Bone marrow (tissue), 2 donors: ENCODE results near the gene CCDC71.
A peak's percentile ranks its signal among the peaks of the same experiment; 100 is the strongest.

Source experiments
- DNase-seq, 2 donors: peaks; one replicate each; lab custom pipeline; 2025; lab: John Stamatoyannopoulos, UW

CCDC71 gene

GRCh38 chr3:49165771-49166751, at the start of gene CCDC71:
Gene CCDC71 (minus strand): TSS chr3:49166331. CDS start chr3:49164208, 2,123 bp downstream.
- peak; percentile 38 to 51 for DNase-seq

- no peak for DNase-seq
Observed at GRCh38 chr3:49213998-49214397, 47.9 kb upstream of the CCDC71 start.

- no peak for DNase-seq
Observed at GRCh38 chr3:49213541-49213943, 47.4 kb upstream of the CCDC71 start.

- no peak for DNase-seq
Observed at GRCh38 chr3:49199900-49200281, 33.8 kb upstream of the CCDC71 start.

- DNase-seq = no peak
Observed at GRCh38 chr3:49199239-49199899, 33.2 kb upstream of the CCDC71 start.

- DNase-seq = no peak
Observed at GRCh38 chr3:49198611-49199230, 32.6 kb upstream of the CCDC71 start.

GRCh38 chr3:49198161-49198560, 32.0 kb upstream of the CCDC71 start:
- DNase-seq = no peak

- no peak for DNase-seq
Observed at GRCh38 chr3:49191741-49192140, 25.6 kb upstream of the CCDC71 start.

GRCh38 chr3:49183873-49184272, 17.7 kb upstream of the CCDC71 start:
- DNase-seq = no peak

GRCh38 chr3:49182682-49183081, 16.6 kb upstream of the CCDC71 start:
- no peak for DNase-seq

- no peak for DNase-seq
Observed at GRCh38 chr3:49181351-49181750, 15.2 kb upstream of the CCDC71 start.

- no peak for DNase-seq
Observed at GRCh38 chr3:49180116-49180515, 14.0 kb upstream of the CCDC71 start.

- no peak for DNase-seq
Observed at GRCh38 chr3:49177073-49177472, 10.9 kb upstream of the CCDC71 start.

GRCh38 chr3:49175530-49175929, 9.4 kb upstream of the CCDC71 start:
- DNase-seq = no peak

GRCh38 chr3:49174397-49174985, 8.4 kb upstream of the CCDC71 start:
- no peak for DNase-seq

- DNase-seq = no peak
Observed at GRCh38 chr3:49173792-49174170, 7.7 kb upstream of the CCDC71 start.

GRCh38 chr3:49173116-49173791, 7.1 kb upstream of the CCDC71 start:
- no peak for DNase-seq

- no peak for DNase-seq
Observed at GRCh38 chr3:49172551-49173041, 6.5 kb upstream of the CCDC71 start.

- DNase-seq = no peak
Observed at GRCh38 chr3:49171775-49172500, 5.8 kb upstream of the CCDC71 start.

- DNase-seq = peak; percentile 71 to 73
Observed at GRCh38 chr3:49171119-49171774, 5.1 kb upstream of the CCDC71 start, which contains the start of gene KLHDC8B. Gene KLHDC8B (plus strand): TSS chr3:49171598. CDS start chr3:49172770, 1,172 bp downstream.
